Hepatocyte (in vitro differentiated cells): ENCODE results near the gene TRAF1. TPM values are rescaled to one million over a fixed set of nuclear protein-coding genes. Genes with fewer than 3 reads are reported as not detected.

Experiments used
- DNase-seq: peaks from one replicate; pipeline ENCODE4 v3.0.0-alpha.2; 2016; ENCODE audit warnings: low spot score
- H2AFZ ChIP-seq: fragments of 200-600 bp; sonication (generic); 2 replicates; pipeline ENCODE4 v1.6.0; 2016; ENCODE audit warnings: antibody characterized with exemption, mild to moderate bottlenecking
- H3K27ac ChIP-seq: fragments of 200-600 bp; sonication (generic); 2 replicates; pipeline ENCODE4 v1.5.1; 2016; ENCODE audit warnings: mild to moderate bottlenecking
- H3K27me3 ChIP-seq: fragments of 200-600 bp; sonication (generic); 2 replicates; pipeline ENCODE4 v1.6.1; 2016
- H3K36me3 ChIP-seq: fragments of 200-600 bp; sonication (generic); replicated peaks from 2 replicates; pipeline ENCODE4 v1.5.1; 2016; ENCODE audit warnings: low read depth; ENCODE audit not compliant: insufficient read depth
- H3K4me1 ChIP-seq: fragments of 200-600 bp; sonication (generic); 2 replicates; pipeline ENCODE4 v1.5.1; 2016; ENCODE audit warnings: mild to moderate bottlenecking, moderate library complexity; ENCODE audit not compliant: insufficient read depth
- H3K4me2 ChIP-seq: fragments of 200-600 bp; sonication (generic); 2 replicates; pipeline ENCODE4 v1.6.0; 2016
- H3K4me3 ChIP-seq: fragments of 200-600 bp; sonication (generic); 2 replicates; pipeline ENCODE4 v1.5.1; 2016; ENCODE audit warnings: mild to moderate bottlenecking
- H3K79me2 ChIP-seq: fragments of 200-600 bp; sonication (generic); 2 replicates; pipeline ENCODE4 v1.6.0; 2017; ENCODE audit warnings: mild to moderate bottlenecking
- H3K9me2 ChIP-seq: fragments of 200-600 bp; sonication (generic); replicated peaks from 2 replicates; pipeline ENCODE4 v1.6.0; 2017; ENCODE audit warnings: mild to moderate bottlenecking; ENCODE audit not compliant: insufficient read depth
- H3K9me3 ChIP-seq: fragments of 200-600 bp; sonication (generic); 2 replicates; pipeline ENCODE4 v1.5.1; 2016; ENCODE audit warnings: low read depth, mild to moderate bottlenecking
- H4K20me1 ChIP-seq: fragments of 200-600 bp; sonication (generic); 2 replicates; pipeline ENCODE4 v1.6.0; 2016; ENCODE audit warnings: mild to moderate bottlenecking; ENCODE audit not compliant: insufficient read depth, poor library complexity, severe bottlenecking
- EZH2 ChIP-seq: fragments of 200-600 bp; sonication (generic); IDR thresholded peaks from 2 replicates; pipeline ENCODE4 v1.6.1; 2016; ENCODE audit warnings: antibody characterized with exemption, mild to moderate bottlenecking, borderline replicate concordance
- EZH2phosphoT487 ChIP-seq: fragments of 200-600 bp; sonication (generic); IDR thresholded peaks from one replicate; pipeline ENCODE4 v1.6.1; 2018; ENCODE audit warnings: antibody characterized with exemption, mild to moderate bottlenecking, low read depth, moderate library complexity; ENCODE audit not compliant: unreplicated experiment, severe bottlenecking
- WGBS: methylation state at CpG from one replicate; pipeline ENCODE4 v1.1.6; 2016; ENCODE audit warnings: low lambda C conversion rate; ENCODE audit errors: missing lambda C conversion rate; 5-methylcytosine and 5-hydroxymethylcytosine counted together
- polyA plus RNA-seq: library from polyadenylated mRNA; unstranded; fragments of >200 nt; fragmentation: Nextera tagmentation; extraction: Ambion mirVana; gene quantifications from 2 replicates; pipeline ENCODE4 v1.2.1, GENCODE V29; 2016
- total RNA-seq: library from RNA; depleted of rRNA; stranded (reverse); fragments of >200 nt; gene quantifications from 2 replicates; pipeline ENCODE4 v1.2.3, GENCODE V29; 2014
- TF ChIP-seq, protein P1 (sequence below): fragments of 200-600 bp; sonication (generic); IDR thresholded peaks from 2 replicates; pipeline ENCODE4 v1.5.1; 2016; ENCODE audit warnings: antibody characterized with exemption, mild to moderate bottlenecking; ENCODE audit not compliant: poor library complexity

The TRAF1 gene
- total and polyA plus RNA-seq, 2 experiments from 2014 or later = 2.2 to 4.0 TPM

DNA sequence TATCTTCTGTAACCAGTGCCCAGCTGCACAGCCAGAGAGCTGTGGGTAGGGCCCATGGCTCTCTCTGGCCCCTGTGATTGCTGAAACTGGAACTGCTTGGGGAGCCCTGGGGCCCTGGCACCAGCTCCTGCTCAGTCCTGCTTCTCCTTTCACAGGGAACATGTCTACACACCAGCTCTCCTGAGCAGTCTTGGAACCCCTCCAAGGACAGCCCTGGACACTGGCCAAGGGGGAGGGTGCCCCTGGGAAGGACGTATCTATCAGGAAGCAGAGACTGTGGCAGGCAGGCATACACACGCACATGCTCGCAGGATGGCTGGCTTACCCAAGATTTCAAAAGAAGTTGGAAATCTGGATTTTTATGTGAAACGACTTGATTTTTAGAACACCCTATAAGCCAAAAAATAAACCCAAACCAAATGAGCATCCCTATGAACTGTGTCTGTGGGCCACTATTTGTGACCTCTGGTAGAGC is 8.8 kb upstream of the TRAF1 start:
- Histone ChIP-seq H3K27me3 (no peaks in the 10 kb centered on the region), H3K9me2 (no peaks in the 10 kb centered on the region), H3K36me3 (no peaks in the 10 kb centered on the region), H2AFZ (no peak overlapping the region), H3K79me2 (no peaks in the 10 kb centered on the region), H3K4me2 (peak overlapping the region; percentile 63), H4K20me1 (no peaks in the 10 kb centered on the region), H3K4me1 (peaks cover 44% of the 10 kb centered on the region), H3K9me3 (no peaks in the 10 kb centered on the region), H3K27ac (peak overlapping the region; percentile 88), H3K4me3 (no peak overlapping the region)
- DNase-seq = peak; percentile 88
- 48% methylated on average over 4 of the region's 4 CpGs for WGBS
- TF ChIP-seq, protein P1, sequence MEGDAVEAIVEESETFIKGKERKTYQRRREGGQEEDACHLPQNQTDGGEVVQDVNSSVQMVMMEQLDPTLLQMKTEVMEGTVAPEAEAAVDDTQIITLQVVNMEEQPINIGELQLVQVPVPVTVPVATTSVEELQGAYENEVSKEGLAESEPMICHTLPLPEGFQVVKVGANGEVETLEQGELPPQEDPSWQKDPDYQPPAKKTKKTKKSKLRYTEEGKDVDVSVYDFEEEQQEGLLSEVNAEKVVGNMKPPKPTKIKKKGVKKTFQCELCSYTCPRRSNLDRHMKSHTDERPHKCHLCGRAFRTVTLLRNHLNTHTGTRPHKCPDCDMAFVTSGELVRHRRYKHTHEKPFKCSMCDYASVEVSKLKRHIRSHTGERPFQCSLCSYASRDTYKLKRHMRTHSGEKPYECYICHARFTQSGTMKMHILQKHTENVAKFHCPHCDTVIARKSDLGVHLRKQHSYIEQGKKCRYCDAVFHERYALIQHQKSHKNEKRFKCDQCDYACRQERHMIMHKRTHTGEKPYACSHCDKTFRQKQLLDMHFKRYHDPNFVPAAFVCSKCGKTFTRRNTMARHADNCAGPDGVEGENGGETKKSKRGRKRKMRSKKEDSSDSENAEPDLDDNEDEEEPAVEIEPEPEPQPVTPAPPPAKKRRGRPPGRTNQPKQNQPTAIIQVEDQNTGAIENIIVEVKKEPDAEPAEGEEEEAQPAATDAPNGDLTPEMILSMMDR = no peak
- no peak for TF ChIP-seq EZH2
- no peak for TF ChIP-seq EZH2phosphoT487

GRCh38 chr9:120934281-120934680 is 7.7 kb upstream of the TRAF1 start:
- no peaks in the 10 kb centered on the region for H3K27me3 ChIP-seq
- H3K27ac ChIP-seq = peak overlapping the region; percentile 88
- 79% methylated on average over 3 of the region's 3 CpGs for WGBS
- H2AFZ ChIP-seq = no peak overlapping the region
- H3K4me1 ChIP-seq = peaks cover 45% of the 10 kb centered on the region
- TF ChIP-seq EZH2phosphoT487 (no peak), EZH2 (no peak)
- TF ChIP-seq, protein P1 = no peak
- H3K79me2 ChIP-seq = no peaks in the 10 kb centered on the region
- H3K4me3 ChIP-seq = no peak overlapping the region
- no peaks in the 10 kb centered on the region for H4K20me1 ChIP-seq
- no peaks in the 10 kb centered on the region for H3K9me3 ChIP-seq
- H3K4me2 ChIP-seq = peak overlapping the region; percentile 23
- H3K9me2 ChIP-seq = no peaks in the 10 kb centered on the region
- no peaks in the 10 kb centered on the region for H3K36me3 ChIP-seq
- no peak for DNase-seq

- Histone ChIP-seq H3K36me3 (no peaks in the 10 kb centered on the region), H3K4me3 (no peak overlapping the region), H3K79me2 (no peaks in the 10 kb centered on the region), H3K27me3 (no peaks in the 10 kb centered on the region), H4K20me1 (no peaks in the 10 kb centered on the region), H3K9me2 (no peaks in the 10 kb centered on the region), H2AFZ (no peak overlapping the region), H3K9me3 (no peaks in the 10 kb centered on the region), H3K27ac (peak overlapping the region; percentile 88), H3K4me2 (no peak overlapping the region), H3K4me1 (peaks cover 49% of the 10 kb centered on the region)
- no peak for DNase-seq
- no peak for TF ChIP-seq EZH2phosphoT487
- WGBS = 87% methylated on average over 8 of the region's 8 CpGs
Measured at GRCh38 chr9:120933310-120934055, 6.9 kb upstream of the TRAF1 start.

- peaks cover 42% of the 10 kb centered on the region for H3K4me1 ChIP-seq
- H3K4me2 ChIP-seq = no peak overlapping the region
- H3K79me2 ChIP-seq = no peaks in the 10 kb centered on the region
- no peaks in the 10 kb centered on the region for H3K9me2 ChIP-seq
- H3K4me3 ChIP-seq = no peak overlapping the region
- H3K27me3 ChIP-seq = no peaks in the 10 kb centered on the region
- TF ChIP-seq, protein P1 = no peak
- no peak for TF ChIP-seq EZH2
- TF ChIP-seq EZH2phosphoT487 = no peak
- H3K9me3 ChIP-seq = no peaks in the 10 kb centered on the region
- no peaks in the 10 kb centered on the region for H4K20me1 ChIP-seq
- 87% methylated on average over 6 of the region's 6 CpGs for WGBS
- H3K27ac ChIP-seq = peak overlapping the region; percentile 20
- H2AFZ ChIP-seq = no peak overlapping the region
- DNase-seq = no peak
- H3K36me3 ChIP-seq = no peaks in the 10 kb centered on the region
Measured at GRCh38 chr9:120932086-120932823, 5.7 kb upstream of the TRAF1 start.
